ENCODE data around the gene DSTYK.

Gene DSTYK

GRCh38 chr1:205230982-205231381 lies 19.5 kb upstream of the DSTYK start:
- 90 to 92% methylated on average over 4 of the region's 5 CpGs for WGBS, 2 experiments
- Histone ChIP-seq H3K27me3 (ENCODE audit: control insufficient read depth, insufficient read depth, low read length, poor library complexity, severe bottlenecking) (peaks cover 13% of the 10 kb centered on the region), H3K9me3 (ENCODE audit: control insufficient read depth, low read length) (no peaks in the 10 kb centered on the region), H3K27ac (ENCODE audit: insufficient read depth, low read depth, low read length, poor library complexity, severe bottlenecking) (no peak overlapping the region), H3K36me3 (ENCODE audit: control insufficient read depth, insufficient read depth, low read length) (no peaks in the 10 kb centered on the region), H3K4me3 (ENCODE audit: insufficient read depth, low read depth, low read length) (no peak overlapping the region), H3K4me1 (ENCODE audit: control insufficient read depth, insufficient read depth, low read length) (peaks cover 8% of the 10 kb centered on the region)

- H3K27ac ChIP-seq (ENCODE audit: insufficient read depth, low read depth, low read length, poor library complexity, severe bottlenecking): no peak overlapping the region
- H3K4me3 ChIP-seq (ENCODE audit: insufficient read depth, low read depth, low read length): no peak overlapping the region
- peaks cover 13% of the 10 kb centered on the region for H3K27me3 ChIP-seq (ENCODE audit: control insufficient read depth, insufficient read depth, low read length, poor library complexity, severe bottlenecking)
- WGBS, 2 experiments: 81 to 83% methylated on average over 10 of the region's 10 CpGs
- H3K9me3 ChIP-seq (ENCODE audit: control insufficient read depth, low read length): no peaks in the 10 kb centered on the region
- H3K4me1 ChIP-seq (ENCODE audit: control insufficient read depth, insufficient read depth, low read length): peaks cover 8% of the 10 kb centered on the region
- no peaks in the 10 kb centered on the region for H3K36me3 ChIP-seq (ENCODE audit: control insufficient read depth, insufficient read depth, low read length)
These were observed 18.6 kb upstream of the DSTYK start for GRCh38 chr1:205229916-205230700.

- Histone ChIP-seq H3K4me1 (ENCODE audit: control insufficient read depth, insufficient read depth, low read length) (peaks cover 8% of the 10 kb centered on the region), H3K36me3 (ENCODE audit: control insufficient read depth, insufficient read depth, low read length) (no peaks in the 10 kb centered on the region), H3K27me3 (ENCODE audit: control insufficient read depth, insufficient read depth, low read length, poor library complexity, severe bottlenecking) (peaks cover 13% of the 10 kb centered on the region), H3K9me3 (ENCODE audit: control insufficient read depth, low read length) (no peaks in the 10 kb centered on the region), H3K4me3 (ENCODE audit: insufficient read depth, low read depth, low read length) (peak overlapping the region; percentile 73), H3K27ac (ENCODE audit: insufficient read depth, low read depth, low read length, poor library complexity, severe bottlenecking) (no peak overlapping the region)
- WGBS, 2 experiments: 22 to 29% methylated on average over 10 of the region's 15 CpGs
These were observed 17.9 kb upstream of the DSTYK start for GRCh38 chr1:205229399-205229871.

GRCh38 chr1:205228093-205228521 lies 16.6 kb upstream of the DSTYK start:
- Histone ChIP-seq H3K27me3 (ENCODE audit: control insufficient read depth, insufficient read depth, low read length, poor library complexity, severe bottlenecking) (peaks cover 13% of the 10 kb centered on the region), H3K36me3 (ENCODE audit: control insufficient read depth, insufficient read depth, low read length) (no peaks in the 10 kb centered on the region), H3K27ac (ENCODE audit: insufficient read depth, low read depth, low read length, poor library complexity, severe bottlenecking) (no peak overlapping the region), H3K4me1 (ENCODE audit: control insufficient read depth, insufficient read depth, low read length) (peaks cover 8% of the 10 kb centered on the region), H3K4me3 (ENCODE audit: insufficient read depth, low read depth, low read length) (peak overlapping the region; percentile 73), H3K9me3 (ENCODE audit: control insufficient read depth, low read length) (no peaks in the 10 kb centered on the region)
- WGBS, 2 experiments: 0% methylated on average over 27 of the region's 27 CpGs

- Histone ChIP-seq H3K36me3 (ENCODE audit: control insufficient read depth, insufficient read depth, low read length) (no peaks in the 10 kb centered on the region), H3K4me1 (ENCODE audit: control insufficient read depth, insufficient read depth, low read length) (peaks cover 8% of the 10 kb centered on the region), H3K9me3 (ENCODE audit: control insufficient read depth, low read length) (no peaks in the 10 kb centered on the region), H3K27ac (ENCODE audit: insufficient read depth, low read depth, low read length, poor library complexity, severe bottlenecking) (no peak within 1 kb of the TSS), H3K27me3 (ENCODE audit: control insufficient read depth, insufficient read depth, low read length, poor library complexity, severe bottlenecking) (peaks cover 13% of the 10 kb centered on the region), H3K4me3 (ENCODE audit: insufficient read depth, low read depth, low read length) (peak within 1 kb of the TSS; percentile 73)
- 0 to 1% methylated on average over 44 of the region's 44 CpGs for WGBS, 2 experiments
These were observed 16.1 kb upstream of the DSTYK start, which contains the start of gene TMCC2 for GRCh38 chr1:205227584-205228013. TSS of gene TMCC2 (plus strand) at chr1:205227946. CDS start at chr1:205228565, 619 bp downstream.

GRCh38 chr1:205226868-205227583 lies 15.5 kb upstream of the DSTYK start:
- H3K4me3 ChIP-seq (ENCODE audit: insufficient read depth, low read depth, low read length): peak overlapping the region; percentile 44
- H3K9me3 ChIP-seq (ENCODE audit: control insufficient read depth, low read length): no peaks in the 10 kb centered on the region
- no peaks in the 10 kb centered on the region for H3K36me3 ChIP-seq (ENCODE audit: control insufficient read depth, insufficient read depth, low read length)
- H3K4me1 ChIP-seq (ENCODE audit: control insufficient read depth, insufficient read depth, low read length): peaks cover 8% of the 10 kb centered on the region
- H3K27ac ChIP-seq (ENCODE audit: insufficient read depth, low read depth, low read length, poor library complexity, severe bottlenecking): no peak overlapping the region
- WGBS, 2 experiments: 11 to 16% methylated on average over 7 to 8 of the region's 8 CpGs
- peaks cover 13% of the 10 kb centered on the region for H3K27me3 ChIP-seq (ENCODE audit: control insufficient read depth, insufficient read depth, low read length, poor library complexity, severe bottlenecking)

- Histone ChIP-seq H3K4me3 (ENCODE audit: insufficient read depth, low read depth, low read length) (no peak overlapping the region), H3K9me3 (ENCODE audit: control insufficient read depth, low read length) (no peaks in the 10 kb centered on the region), H3K27me3 (ENCODE audit: control insufficient read depth, insufficient read depth, low read length, poor library complexity, severe bottlenecking) (peaks cover 13% of the 10 kb centered on the region), H3K36me3 (ENCODE audit: control insufficient read depth, insufficient read depth, low read length) (no peaks in the 10 kb centered on the region), H3K27ac (ENCODE audit: insufficient read depth, low read depth, low read length, poor library complexity, severe bottlenecking) (no peak overlapping the region), H3K4me1 (ENCODE audit: control insufficient read depth, insufficient read depth, low read length) (peaks cover 8% of the 10 kb centered on the region)
- WGBS, 2 experiments: 83 to 89% methylated on average over 9 of the region's 11 CpGs
These were observed 14.6 kb upstream of the DSTYK start for GRCh38 chr1:205225901-205226765.

- H3K36me3 ChIP-seq (ENCODE audit: control insufficient read depth, insufficient read depth, low read length): no peaks in the 10 kb centered on the region
- peaks cover 13% of the 10 kb centered on the region for H3K27me3 ChIP-seq (ENCODE audit: control insufficient read depth, insufficient read depth, low read length, poor library complexity, severe bottlenecking)
- no peak overlapping the region for H3K4me3 ChIP-seq (ENCODE audit: insufficient read depth, low read depth, low read length)
- peaks cover 2% of the 10 kb centered on the region for H3K4me1 ChIP-seq (ENCODE audit: control insufficient read depth, insufficient read depth, low read length)
- H3K9me3 ChIP-seq (ENCODE audit: control insufficient read depth, low read length): no peaks in the 10 kb centered on the region
- H3K27ac ChIP-seq (ENCODE audit: insufficient read depth, low read depth, low read length, poor library complexity, severe bottlenecking): no peak overlapping the region
These were observed 13.2 kb upstream of the DSTYK start for GRCh38 chr1:205224736-205225135.

- H3K27me3 ChIP-seq (ENCODE audit: control insufficient read depth, insufficient read depth, low read length, poor library complexity, severe bottlenecking): no peaks in the 10 kb centered on the region
- WGBS, 2 experiments: 83 to 95% methylated on average over 2 of the region's 2 CpGs
- no peak overlapping the region for H3K4me3 ChIP-seq (ENCODE audit: insufficient read depth, low read depth, low read length)
- H3K9me3 ChIP-seq (ENCODE audit: control insufficient read depth, low read length): no peaks in the 10 kb centered on the region
- no peak overlapping the region for H3K27ac ChIP-seq (ENCODE audit: insufficient read depth, low read depth, low read length, poor library complexity, severe bottlenecking)
- H3K4me1 ChIP-seq (ENCODE audit: control insufficient read depth, insufficient read depth, low read length): no peaks in the 10 kb centered on the region
- no peaks in the 10 kb centered on the region for H3K36me3 ChIP-seq (ENCODE audit: control insufficient read depth, insufficient read depth, low read length)
These were observed 8.9 kb upstream of the DSTYK start for GRCh38 chr1:205220421-205220820.
